Upper lobe of right lung (tissue), 1 donor: ENCODE measurements around the gene ADAM10. TPM values are rescaled to one million over a fixed set of nuclear protein-coding genes. Genes with fewer than 3 reads are reported as not detected.

Source experiments
- ATAC-seq: fragments of 200-7000 bp; cut with Tn5 transposase; one replicate; pipeline ENCODE4 v1.9.1; 2020; ENCODE audit warnings: mild to moderate bottlenecking, moderate library complexity
- DNase-seq: peaks from one replicate; pipeline ENCODE4 v3.0.0-alpha.2; 2020
- H3K27ac ChIP-seq: fragments of 200-600 bp; one replicate; pipeline ENCODE4 v1.8.0; 2022
- H3K27me3 ChIP-seq: fragments of 200-600 bp; one replicate; pipeline ENCODE4 v1.8.0; 2022; ENCODE audit warnings: mild to moderate bottlenecking
- H3K36me3 ChIP-seq: fragments of 200-600 bp; one replicate; pipeline ENCODE4 v1.8.0; 2022
- H3K4me1 ChIP-seq: fragments of 200-600 bp; one replicate; pipeline ENCODE4 v1.8.0; 2022
- H3K4me3 ChIP-seq: fragments of 200-600 bp; one replicate; pipeline ENCODE4 v1.8.0; 2022; ENCODE audit warnings: mild to moderate bottlenecking
- H3K9me3 ChIP-seq: fragments of 200-600 bp; one replicate; pipeline ENCODE4 v1.8.0; 2022
- CTCF ChIP-seq: fragments of 200-600 bp; IDR thresholded peaks from one replicate; pipeline ENCODE4 v1.8.0; 2022; ENCODE audit warnings: antibody characterized with exemption
- intact Hi-C: fragments of 100-400 bp; cut with DNase I; formaldehyde crosslinking; loops from one replicate; pipeline ENCODE4 v1.11.0; 2022
- total RNA-seq: library from RNA; stranded (reverse); fragmentation: NEBNext Ultra II Directional; extraction: Animal tissue kit (Norgen Biotek cat#: 25700); gene quantifications from one replicate; pipeline ENCODE4 v1.2.1, GENCODE V29; 2021
- donor health status: DM: no; HTN: yes; CAD: no; lungs with severe emphysema.

The ADAM10 gene
- total RNA-seq, 1 donor from 2014 or later: 139 TPM

- H3K27ac ChIP-seq: no peak overlapping the region
- no peaks in the 10 kb centered on the region for H3K4me1 ChIP-seq
- TF ChIP-seq CTCF: no peak
- no peak overlapping the region for H3K4me3 ChIP-seq
- no peaks in the 10 kb centered on the region for H3K27me3 ChIP-seq
- no peaks in the 10 kb centered on the region for H3K36me3 ChIP-seq
- intact Hi-C loops: no loop called here
- H3K9me3 ChIP-seq: no peaks in the 10 kb centered on the region
- no peak for DNase-seq
- no peak for ATAC-seq
These were observed 35.8 kb upstream of the ADAM10 start for GRCh38 chr15:58785355-58785754.

GRCh38 chr15:58779554-58779953, 30.0 kb upstream of the ADAM10 start:
- no peak for ATAC-seq
- intact Hi-C loops: no loop called here
- H3K27me3 ChIP-seq: no peaks in the 10 kb centered on the region
- H3K4me1 ChIP-seq: peaks cover 7% of the 10 kb centered on the region
- H3K4me3 ChIP-seq: no peak overlapping the region
- no peaks in the 10 kb centered on the region for H3K36me3 ChIP-seq
- no peaks in the 10 kb centered on the region for H3K9me3 ChIP-seq
- no peak for TF ChIP-seq CTCF
- DNase-seq: no peak
- no peak overlapping the region for H3K27ac ChIP-seq

GRCh38 chr15:58777107-58777506, 27.6 kb upstream of the ADAM10 start:
- Histone ChIP-seq H3K9me3 (no peaks in the 10 kb centered on the region), H3K27ac (no peak overlapping the region), H3K36me3 (no peaks in the 10 kb centered on the region), H3K4me3 (no peak overlapping the region), H3K4me1 (peaks cover 31% of the 10 kb centered on the region), H3K27me3 (no peaks in the 10 kb centered on the region)
- no peak for TF ChIP-seq CTCF
- DNase-seq (no peak), ATAC-seq (no peak)
- intact Hi-C loops: no loop called here

GRCh38 chr15:58775402-58775801, 25.9 kb upstream of the ADAM10 start:
- ATAC-seq (no peak), DNase-seq (no peak)
- no peak overlapping the region for H3K27ac ChIP-seq
- no peaks in the 10 kb centered on the region for H3K36me3 ChIP-seq
- H3K9me3 ChIP-seq: no peaks in the 10 kb centered on the region
- TF ChIP-seq CTCF: no peak
- no peaks in the 10 kb centered on the region for H3K27me3 ChIP-seq
- H3K4me3 ChIP-seq: no peak overlapping the region
- intact Hi-C loops: no loop called here
- H3K4me1 ChIP-seq: peaks cover 32% of the 10 kb centered on the region

- Histone ChIP-seq H3K27me3 (no peaks in the 10 kb centered on the region), H3K27ac (no peak overlapping the region), H3K9me3 (no peaks in the 10 kb centered on the region), H3K4me1 (peaks cover 37% of the 10 kb centered on the region), H3K4me3 (peak overlapping the region; percentile 85), H3K36me3 (no peaks in the 10 kb centered on the region)
- intact Hi-C loops: no loop called here
- no peak for DNase-seq
- ATAC-seq: no peak
- TF ChIP-seq CTCF: no peak
These were observed 23.5 kb upstream of the ADAM10 start for GRCh38 chr15:58773024-58773423.

GRCh38 chr15:58771621-58772250, 22.2 kb upstream of the ADAM10 start:
- peak overlapping the region; percentile 96 for H3K27ac ChIP-seq
- H3K9me3 ChIP-seq: no peaks in the 10 kb centered on the region
- peak overlapping the region; percentile 85 for H3K4me3 ChIP-seq
- DNase-seq (peak; percentile 75), ATAC-seq (peak; percentile 41)
- H3K27me3 ChIP-seq: no peaks in the 10 kb centered on the region
- peaks cover 37% of the 10 kb centered on the region for H3K4me1 ChIP-seq
- no peak for TF ChIP-seq CTCF
- intact Hi-C loops: no loop called here
- H3K36me3 ChIP-seq: no peaks in the 10 kb centered on the region
